Measurements from ENCODE around the gene EML6. TPM values are rescaled to one million over a fixed set of nuclear protein-coding genes. Genes with fewer than 3 reads are reported as not detected.

Gene EML6
- total RNA-seq, 4 donors from 2014 or later = 5.9 to 11.0 (median 7.9) TPM

- Histone ChIP-seq H3K27ac (no peak overlapping the region), H3K4me3 (no peak overlapping the region), H3K9me3 (no peaks in the 10 kb centered on the region), H3K4me1 (no peaks in the 10 kb centered on the region), H3K27me3 (no peaks in the 10 kb centered on the region), H3K36me3 (no peaks in the 10 kb centered on the region)
- DNase-seq = no peak
- TF ChIP-seq POLR2A (IDR thresholded peaks at IDR 0.05) = no peak
- TF ChIP-seq, protein P1, sequence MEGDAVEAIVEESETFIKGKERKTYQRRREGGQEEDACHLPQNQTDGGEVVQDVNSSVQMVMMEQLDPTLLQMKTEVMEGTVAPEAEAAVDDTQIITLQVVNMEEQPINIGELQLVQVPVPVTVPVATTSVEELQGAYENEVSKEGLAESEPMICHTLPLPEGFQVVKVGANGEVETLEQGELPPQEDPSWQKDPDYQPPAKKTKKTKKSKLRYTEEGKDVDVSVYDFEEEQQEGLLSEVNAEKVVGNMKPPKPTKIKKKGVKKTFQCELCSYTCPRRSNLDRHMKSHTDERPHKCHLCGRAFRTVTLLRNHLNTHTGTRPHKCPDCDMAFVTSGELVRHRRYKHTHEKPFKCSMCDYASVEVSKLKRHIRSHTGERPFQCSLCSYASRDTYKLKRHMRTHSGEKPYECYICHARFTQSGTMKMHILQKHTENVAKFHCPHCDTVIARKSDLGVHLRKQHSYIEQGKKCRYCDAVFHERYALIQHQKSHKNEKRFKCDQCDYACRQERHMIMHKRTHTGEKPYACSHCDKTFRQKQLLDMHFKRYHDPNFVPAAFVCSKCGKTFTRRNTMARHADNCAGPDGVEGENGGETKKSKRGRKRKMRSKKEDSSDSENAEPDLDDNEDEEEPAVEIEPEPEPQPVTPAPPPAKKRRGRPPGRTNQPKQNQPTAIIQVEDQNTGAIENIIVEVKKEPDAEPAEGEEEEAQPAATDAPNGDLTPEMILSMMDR (IDR thresholded peaks at IDR 0.05) = no peak
Observed at GRCh38 chr2:54862742-54863141, 139.3 kb downstream of the EML6 start.

DNA sequence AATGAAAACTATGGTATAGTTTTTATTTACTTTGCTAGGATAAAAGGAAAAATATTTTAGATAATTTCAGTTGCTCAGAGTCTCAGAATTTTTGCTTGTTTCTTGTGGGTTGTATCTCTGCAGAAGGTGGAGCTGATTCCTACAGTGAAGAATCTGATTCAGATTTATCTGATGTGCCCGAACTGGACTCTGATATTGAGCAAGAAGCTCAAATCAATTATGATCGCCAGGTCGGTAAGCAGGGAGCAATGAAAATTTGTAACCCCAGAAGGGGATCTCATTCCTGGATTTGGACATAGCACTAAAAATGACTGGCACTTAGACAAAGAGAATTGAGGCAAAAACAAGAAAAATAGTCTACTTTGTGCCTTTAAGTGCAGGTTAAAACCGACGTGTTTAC lies 140.2 kb downstream of the EML6 start:
- TF ChIP-seq POLR2A (IDR thresholded peaks at IDR 0.05) = no peak
- TF ChIP-seq, protein P1 (IDR thresholded peaks at IDR 0.05) = no peak
- Histone ChIP-seq H3K4me3 (no peak overlapping the region), H3K36me3 (no peaks in the 10 kb centered on the region), H3K27ac (no peak overlapping the region), H3K4me1 (no peaks in the 10 kb centered on the region), H3K27me3 (no peaks in the 10 kb centered on the region), H3K9me3 (no peaks in the 10 kb centered on the region)
- no peak for DNase-seq

GRCh38 chr2:54864096-54864495 lies 140.6 kb downstream of the EML6 start:
- TF ChIP-seq, protein P1 (IDR thresholded peaks at IDR 0.05) = no peak
- no peak for TF ChIP-seq POLR2A (IDR thresholded peaks at IDR 0.05)
- Histone ChIP-seq H3K4me3 (no peak overlapping the region), H3K36me3 (no peaks in the 10 kb centered on the region), H3K27me3 (no peaks in the 10 kb centered on the region), H3K27ac (no peak overlapping the region), H3K9me3 (no peaks in the 10 kb centered on the region), H3K4me1 (no peaks in the 10 kb centered on the region)
- no peak for DNase-seq

DNA sequence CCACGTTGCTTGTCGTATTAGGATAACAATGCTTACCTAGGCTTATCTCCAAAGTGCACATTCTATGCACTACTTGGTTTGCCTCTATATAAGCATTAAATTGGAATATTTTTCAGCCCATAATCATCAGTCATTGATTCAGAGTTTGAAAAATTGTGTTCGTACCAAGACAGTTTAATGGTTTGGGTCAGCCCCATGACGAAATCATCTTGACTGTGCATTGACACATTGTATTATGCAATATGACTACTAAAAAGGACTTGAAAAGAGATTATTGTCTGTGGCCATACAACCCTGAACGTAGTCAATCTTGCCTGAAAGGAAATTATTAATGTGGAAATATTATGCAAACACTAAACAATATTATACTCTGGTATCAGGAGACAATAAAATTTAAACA lies 141.3 kb downstream of the EML6 start:
- no peaks in the 10 kb centered on the region for H3K4me1 ChIP-seq
- no peak for TF ChIP-seq POLR2A (IDR thresholded peaks at IDR 0.05)
- TF ChIP-seq, protein P1 (IDR thresholded peaks at IDR 0.05) = no peak
- no peaks in the 10 kb centered on the region for H3K27me3 ChIP-seq
- no peak overlapping the region for H3K27ac ChIP-seq
- no peak overlapping the region for H3K4me3 ChIP-seq
- DNase-seq = no peak
- no peaks in the 10 kb centered on the region for H3K9me3 ChIP-seq
- no peaks in the 10 kb centered on the region for H3K36me3 ChIP-seq

DNA sequence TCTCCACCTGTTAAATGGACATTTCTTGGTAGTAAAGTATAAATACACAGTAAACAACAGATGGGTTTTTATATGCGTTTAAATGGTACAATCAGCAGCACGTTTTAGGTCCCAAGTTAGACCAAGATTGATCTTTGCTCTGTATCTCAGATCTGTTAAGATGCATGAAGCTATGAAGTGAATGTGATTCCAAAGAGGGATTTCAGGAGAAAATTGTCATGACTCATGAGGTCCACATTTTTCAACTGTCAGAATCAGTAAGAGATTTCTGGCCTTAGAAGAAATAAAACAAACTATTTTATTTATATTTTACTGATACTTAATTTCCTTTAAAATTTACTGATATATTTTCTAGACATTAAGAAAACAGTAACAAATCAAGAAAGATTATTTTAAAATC lies 142.7 kb downstream of the EML6 start:
- DNase-seq = no peak
- H3K4me1 ChIP-seq = no peaks in the 10 kb centered on the region
- H3K27me3 ChIP-seq = no peaks in the 10 kb centered on the region
- H3K36me3 ChIP-seq = no peaks in the 10 kb centered on the region
- no peak overlapping the region for H3K4me3 ChIP-seq
- no peak for TF ChIP-seq POLR2A (IDR thresholded peaks at IDR 0.05)
- TF ChIP-seq, protein P1 (IDR thresholded peaks at IDR 0.05) = no peak
- H3K9me3 ChIP-seq = no peaks in the 10 kb centered on the region
- no peak overlapping the region for H3K27ac ChIP-seq

DNA sequence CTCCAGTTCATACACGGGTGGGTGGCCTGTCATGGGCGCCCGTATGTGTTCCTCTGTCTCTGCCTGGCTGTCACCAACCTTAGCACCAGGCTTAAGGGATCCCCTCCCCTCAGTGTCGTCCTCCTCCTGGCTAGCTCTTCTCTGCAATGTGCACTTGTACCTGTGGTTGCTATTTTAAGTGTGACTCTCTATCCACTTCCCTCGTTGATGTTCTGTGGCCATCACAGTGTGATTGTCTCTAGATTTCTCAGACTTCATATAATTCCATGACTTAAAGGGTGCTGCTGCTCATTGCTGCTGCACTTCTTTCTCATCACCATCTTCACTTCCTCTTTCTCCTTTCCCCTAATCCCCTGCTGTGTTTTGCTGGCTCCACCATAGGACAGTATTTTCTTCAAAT lies 143.4 kb downstream of the EML6 start:
- Histone ChIP-seq H3K4me1 (no peaks in the 10 kb centered on the region), H3K9me3 (no peaks in the 10 kb centered on the region), H3K27ac (no peak overlapping the region), H3K27me3 (no peaks in the 10 kb centered on the region), H3K36me3 (no peaks in the 10 kb centered on the region), H3K4me3 (no peak overlapping the region)
- TF ChIP-seq, protein P1 (IDR thresholded peaks at IDR 0.05) = no peak
- TF ChIP-seq POLR2A (IDR thresholded peaks at IDR 0.05) = no peak
- no peak for DNase-seq

All from Peyer's patch (tissue), 4 donors.